OCI-LY7 (cell line): ENCODE data around the gene ANKRD44. TPM values are rescaled to one million over a fixed set of nuclear protein-coding genes. Genes with fewer than 3 reads are reported as not detected.

Experiments used
- BruUV-seq: library from RNA; stranded (reverse); fragments of 400-500 nt; replicated peaks from 2 replicates; lab custom pipeline; 2021; lab: Mats Ljungman, UMichigan
- CTCF ChIA-PET: fragments of 300-600 bp; sonication (Branson Sonifier 250); formaldehyde crosslinking; loops from one replicate; lab custom pipeline; 2022; ENCODE audit warnings: antibody characterized with exemption; ENCODE audit not compliant: unreplicated experiment; lab: Charles Lee
- POLR2A ChIA-PET: fragments of 300-600 bp; sonication (Branson Sonifier 250); formaldehyde crosslinking; loops from one replicate; lab custom pipeline; 2022; ENCODE audit warnings: antibody characterized with exemption; lab: Charles Lee
- DNase-seq: peaks from one replicate; pipeline ENCODE4 v3.0.0-alpha.2; 2015; ENCODE audit warnings: low spot score
- H2AFZ ChIP-seq: fragments of 200-600 bp; sonication (generic), shearing (Covaris generic); 2 replicates; pipeline ENCODE4 v1.6.1; 2014; ENCODE audit warnings: mild to moderate bottlenecking, antibody characterized with exemption, low read length, moderate library complexity
- H3K27ac ChIP-seq: fragments of 200-600 bp; sonication (generic); 2 replicates; pipeline ENCODE4 v1.5.1; 2014; ENCODE audit warnings: mixed run types, low read depth, mild to moderate bottlenecking, moderate library complexity, low read length, inconsistent platforms; ENCODE audit not compliant: poor library complexity, severe bottlenecking
- H3K36me3 ChIP-seq: fragments of 200-600 bp; sonication (generic); 2 replicates; pipeline ENCODE4 v1.6.1; 2014; ENCODE audit warnings: mild to moderate bottlenecking, antibody characterized with exemption, low read length, moderate library complexity, mixed read lengths; ENCODE audit not compliant: insufficient read depth
- H3K4me1 ChIP-seq: fragments of 200-600 bp; sonication (generic); 2 replicates; pipeline ENCODE4 v1.5.1; 2014; ENCODE audit warnings: mild to moderate bottlenecking, low read length; ENCODE audit not compliant: insufficient read depth, poor library complexity, severe bottlenecking
- H3K4me2 ChIP-seq: fragments of 200-600 bp; sonication (generic); 2 replicates; pipeline ENCODE4 v1.6.1; 2014; ENCODE audit warnings: mild to moderate bottlenecking, low read length
- H3K4me3 ChIP-seq: fragments of 200-600 bp; sonication (generic); 2 replicates; pipeline ENCODE4 v1.5.1; 2014; ENCODE audit warnings: mild to moderate bottlenecking, low read depth, low read length; ENCODE audit not compliant: poor library complexity, severe bottlenecking
- H3K79me2 ChIP-seq: fragments of 200-600 bp; sonication (generic); 2 replicates; pipeline ENCODE4 v1.6.1; 2016; ENCODE audit warnings: low read depth, mild to moderate bottlenecking, low read length, moderate library complexity, mixed read lengths; ENCODE audit not compliant: insufficient read depth
- H3K9me2 ChIP-seq: fragments of 200-600 bp; sonication (generic); 2 replicates; pipeline ENCODE4 v1.6.1; 2016; ENCODE audit warnings: mild to moderate bottlenecking, low read length, mixed read lengths; ENCODE audit not compliant: insufficient read depth
- H3K9me3 ChIP-seq: fragments of 200-600 bp; sonication (generic); 2 replicates; pipeline ENCODE4 v1.6.1; 2014; ENCODE audit warnings: mild to moderate bottlenecking, mixed run types, low read length, mixed read lengths
- H4K20me1 ChIP-seq: fragments of 200-600 bp; sonication (generic); 2 replicates; pipeline ENCODE4 v1.6.1; 2014; ENCODE audit warnings: mild to moderate bottlenecking, antibody characterized with exemption, low read length, moderate library complexity, mixed read lengths; ENCODE audit not compliant: insufficient read depth
- EZH2phosphoT487 ChIP-seq: fragments of 200-600 bp; sonication (generic); IDR thresholded peaks from 2 replicates; pipeline ENCODE4 v1.6.1; 2018; ENCODE audit warnings: low read depth, borderline replicate concordance, mild to moderate bottlenecking, mixed run types, antibody characterized with exemption, low read length, moderate library complexity, mixed read lengths
- intact Hi-C: fragments of 100-400 bp; cut with micrococcal nuclease; formaldehyde crosslinking; loops from one replicate; pipeline ENCODE4 v1.10.0; 2022; ENCODE audit not compliant: unreplicated experiment
- total RNA-seq, 2 experiments: library from RNA; depleted of rRNA in 1 of 2; stranded (reverse); fragments of >200 nt in 1 of 2; shearing (Covaris generic) in 1 of 2; gene quantifications; 2 replicates each; pipeline ENCODE4 v1.2.3, GENCODE V29; 2014 to 2022
- TF ChIP-seq, protein P1 (sequence below): fragments of 200-600 bp; sonication (generic); conservative IDR thresholded peaks from 2 replicates; pipeline ENCODE4 v1.5.1; 2014; ENCODE audit warnings: mild to moderate bottlenecking, antibody characterized with exemption, low read length, moderate library complexity, mixed read lengths

Gene ANKRD44
- total RNA-seq, 2 experiments from 2014 or later: 69.4 to 73.7 TPM

DNA sequence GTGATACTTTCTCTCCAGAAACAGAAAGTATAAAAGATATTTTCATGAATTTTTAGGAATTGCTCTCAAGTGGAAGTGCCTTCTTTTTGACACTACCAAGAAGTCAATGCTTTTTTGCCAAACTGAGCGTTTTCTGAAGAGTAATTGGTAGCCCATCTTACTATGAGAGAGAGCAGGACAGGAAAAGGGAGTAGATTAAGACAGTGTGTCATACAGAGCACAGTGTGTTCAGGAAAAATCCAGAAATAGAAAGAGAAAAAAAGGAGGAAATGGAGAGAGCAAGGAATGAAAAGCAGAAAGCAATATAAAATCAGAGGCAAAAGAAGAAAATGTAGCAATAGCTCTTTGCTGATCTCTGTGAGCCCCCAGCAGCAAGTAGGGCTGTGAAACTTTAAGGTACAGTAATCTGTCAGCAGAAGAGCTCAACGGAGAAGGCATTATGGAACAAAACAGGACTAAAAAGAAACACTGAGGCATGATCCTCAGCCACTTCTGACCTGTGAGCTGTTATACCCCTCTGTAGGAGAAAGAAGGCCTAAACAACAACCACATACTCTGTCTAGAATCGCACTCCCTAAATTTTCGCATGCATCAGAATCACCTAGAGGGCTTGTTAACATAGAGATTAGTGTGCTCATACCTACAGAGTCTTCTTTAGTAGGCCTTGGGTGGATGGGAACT lies 369.0 kb downstream of the ANKRD44 start:
- no peaks in the 10 kb centered on the region for H3K36me3 ChIP-seq
- H3K79me2 ChIP-seq: no peaks in the 10 kb centered on the region
- H3K27ac ChIP-seq: no peak overlapping the region
- H3K9me3 ChIP-seq: no peaks in the 10 kb centered on the region
- no peaks in the 10 kb centered on the region for H4K20me1 ChIP-seq
- no peak overlapping the region for H2AFZ ChIP-seq
- no peaks in the 10 kb centered on the region for H3K4me1 ChIP-seq
- no peaks in the 10 kb centered on the region for H3K9me2 ChIP-seq
- CTCF ChIA-PET: no interaction called here
- POLR2A ChIA-PET: no interaction called here
- H3K4me2 ChIP-seq: no peak overlapping the region
- no peak for DNase-seq
- no TSS peak for BruUV-seq
- intact Hi-C loops: no loop called here
- TF ChIP-seq, protein P1, sequence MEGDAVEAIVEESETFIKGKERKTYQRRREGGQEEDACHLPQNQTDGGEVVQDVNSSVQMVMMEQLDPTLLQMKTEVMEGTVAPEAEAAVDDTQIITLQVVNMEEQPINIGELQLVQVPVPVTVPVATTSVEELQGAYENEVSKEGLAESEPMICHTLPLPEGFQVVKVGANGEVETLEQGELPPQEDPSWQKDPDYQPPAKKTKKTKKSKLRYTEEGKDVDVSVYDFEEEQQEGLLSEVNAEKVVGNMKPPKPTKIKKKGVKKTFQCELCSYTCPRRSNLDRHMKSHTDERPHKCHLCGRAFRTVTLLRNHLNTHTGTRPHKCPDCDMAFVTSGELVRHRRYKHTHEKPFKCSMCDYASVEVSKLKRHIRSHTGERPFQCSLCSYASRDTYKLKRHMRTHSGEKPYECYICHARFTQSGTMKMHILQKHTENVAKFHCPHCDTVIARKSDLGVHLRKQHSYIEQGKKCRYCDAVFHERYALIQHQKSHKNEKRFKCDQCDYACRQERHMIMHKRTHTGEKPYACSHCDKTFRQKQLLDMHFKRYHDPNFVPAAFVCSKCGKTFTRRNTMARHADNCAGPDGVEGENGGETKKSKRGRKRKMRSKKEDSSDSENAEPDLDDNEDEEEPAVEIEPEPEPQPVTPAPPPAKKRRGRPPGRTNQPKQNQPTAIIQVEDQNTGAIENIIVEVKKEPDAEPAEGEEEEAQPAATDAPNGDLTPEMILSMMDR: no peak
- no peak for TF ChIP-seq EZH2phosphoT487
- no peak overlapping the region for H3K4me3 ChIP-seq

DNA sequence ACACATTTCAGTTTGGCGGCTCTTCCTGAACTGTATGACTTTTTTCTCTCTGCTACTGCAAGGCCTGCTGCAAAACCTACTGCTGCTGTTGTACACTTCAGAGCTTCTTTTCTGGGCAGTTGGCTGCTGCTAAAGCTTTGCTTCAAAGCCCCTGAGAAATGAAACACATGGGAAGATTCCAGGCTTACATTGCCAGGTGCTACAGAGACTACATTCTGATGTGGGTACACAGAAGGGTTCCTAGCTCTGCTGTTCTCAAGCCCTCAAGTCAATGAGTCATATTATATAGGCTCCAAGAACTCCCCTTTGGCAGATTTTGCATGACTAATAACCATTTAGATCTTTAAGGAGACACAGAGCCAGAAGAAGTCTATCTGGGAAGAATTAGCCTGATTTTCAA lies 371.2 kb downstream of the ANKRD44 start:
- no peaks in the 10 kb centered on the region for H3K79me2 ChIP-seq
- no peaks in the 10 kb centered on the region for H3K4me1 ChIP-seq
- no peak overlapping the region for H3K27ac ChIP-seq
- no peak overlapping the region for H3K4me2 ChIP-seq
- no peaks in the 10 kb centered on the region for H4K20me1 ChIP-seq
- no peak overlapping the region for H2AFZ ChIP-seq
- no TSS peak for BruUV-seq
- H3K9me2 ChIP-seq: no peaks in the 10 kb centered on the region
- H3K9me3 ChIP-seq: no peaks in the 10 kb centered on the region
- ChIA-PET POLR2A (interaction anchor here (0.5 to 1.0 kb wide), 3 partner anchors 17 to 152 kb away, joined by 3 to 4 read pairs (median 3); no protein-coding TSS in a partner anchor), CTCF (no interaction called here)
- no peaks in the 10 kb centered on the region for H3K36me3 ChIP-seq
- intact Hi-C loops: no loop called here
- TF ChIP-seq EZH2phosphoT487: no peak
- TF ChIP-seq, protein P1: no peak
- no peak overlapping the region for H3K4me3 ChIP-seq
- no peak for DNase-seq

Other genes starting within 250 kb of the ANKRD44 start
- gene SF3B1, start 124.2 kb upstream of the ANKRD44 start, total RNA-seq (2014; rRNA removed; shearing (Covaris generic)): 162 and 198 TPM in 2 replicates
- gene SF3B1, start 124.2 kb upstream of the ANKRD44 start, total RNA-seq (2022): 268 and 298 TPM in 2 replicates
- 4.5 and 5.0 TPM in 2 replicates for gene COQ10B, start 142.8 kb upstream of the ANKRD44 start, total RNA-seq (2014; rRNA removed; shearing (Covaris generic))
- 12.2 and 13.5 TPM in 2 replicates for gene COQ10B, start 142.8 kb upstream of the ANKRD44 start, total RNA-seq (2022)
- gene HSPD1, start 189.1 kb upstream of the ANKRD44 start, total RNA-seq (2014; rRNA removed; shearing (Covaris generic)): 370 and 405 TPM in 2 replicates
- 599 and 702 TPM in 2 replicates for gene HSPD1, start 189.1 kb upstream of the ANKRD44 start, total RNA-seq (2022)
- 189 and 314 TPM in 2 replicates for gene HSPE1, start 189.6 kb upstream of the ANKRD44 start, total RNA-seq (2014; rRNA removed; shearing (Covaris generic))
- gene HSPE1, start 189.6 kb upstream of the ANKRD44 start, total RNA-seq (2022): 219 and 259 TPM in 2 replicates
- 23.0 and 27.6 TPM in 2 replicates for gene MOB4, start 205.3 kb upstream of the ANKRD44 start, total RNA-seq (2014; rRNA removed; shearing (Covaris generic))
- 34.6 and 36.6 TPM in 2 replicates for gene MOB4, start 205.3 kb upstream of the ANKRD44 start, total RNA-seq (2022)